Activated CD8-positive, alpha-beta memory T cell treated with anti-CD3 and anti-CD28 coated beads, Interleukin-2, amount 50 U/mL, for 1 hour (primary cell): Measurements from ENCODE around the gene PRKCQ.

ENCODE experiments used
- DNase-seq: peaks from one replicate; pipeline ENCODE4 v3.0.0-alpha.2; 2020; ENCODE audit errors: extremely low read depth

PRKCQ gene

GRCh38 chr10:6405713-6406112, 174.4 kb downstream of the PRKCQ start:
- DNase-seq: no peak

GRCh38 chr10:6404127-6405072, 175.7 kb downstream of the PRKCQ start:
- no peak for DNase-seq

GRCh38 chr10:6402960-6403359, 177.1 kb downstream of the PRKCQ start:
- DNase-seq: no peak

- DNase-seq: no peak
Measured at GRCh38 chr10:6402349-6402709, 177.7 kb downstream of the PRKCQ start.

- DNase-seq: no peak
Measured at GRCh38 chr10:6401558-6402348, 178.3 kb downstream of the PRKCQ start.

GRCh38 chr10:6400821-6401465, 179.1 kb downstream of the PRKCQ start:
- DNase-seq: no peak

GRCh38 chr10:6400331-6400730, 179.7 kb downstream of the PRKCQ start:
- DNase-seq: no peak

GRCh38 chr10:6399879-6400278, 180.2 kb downstream of the PRKCQ start:
- no peak for DNase-seq

GRCh38 chr10:6399231-6399741, 180.8 kb downstream of the PRKCQ start:
- no peak for DNase-seq

GRCh38 chr10:6398399-6398798, 181.7 kb downstream of the PRKCQ start:
- no peak for DNase-seq

- DNase-seq: no peak
Measured at GRCh38 chr10:6396652-6397051, 183.4 kb downstream of the PRKCQ start.

GRCh38 chr10:6396226-6396625, 183.8 kb downstream of the PRKCQ start:
- no peak for DNase-seq

GRCh38 chr10:6395606-6396005, 184.5 kb downstream of the PRKCQ start:
- no peak for DNase-seq

- DNase-seq: no peak
Measured at GRCh38 chr10:6394084-6394483, 186.0 kb downstream of the PRKCQ start.

GRCh38 chr10:6393168-6393567, 186.9 kb downstream of the PRKCQ start:
- no peak for DNase-seq

GRCh38 chr10:6390213-6390845, 189.7 kb downstream of the PRKCQ start:
- no peak for DNase-seq

GRCh38 chr10:6388261-6388893, 191.7 kb downstream of the PRKCQ start:
- no peak for DNase-seq

- no peak for DNase-seq
Measured at GRCh38 chr10:6386960-6387359, 193.1 kb downstream of the PRKCQ start.

- no peak for DNase-seq
Measured at GRCh38 chr10:6386346-6386745, 193.7 kb downstream of the PRKCQ start.

GRCh38 chr10:6385665-6386064, 194.4 kb downstream of the PRKCQ start:
- no peak for DNase-seq

- DNase-seq: no peak
Measured at GRCh38 chr10:6384847-6385246, 195.2 kb downstream of the PRKCQ start.
